PC-9 (cell line): ENCODE results near the gene HS6ST3.

ENCODE experiments used
- EZH2 ChIP-seq: fragments of 200-600 bp; sonication (generic); IDR thresholded peaks from 2 replicates; pipeline ENCODE4 v1.8.0; 2017; ENCODE audit warnings: antibody characterized with exemption, low read depth
- TF ChIP-seq, protein P1 (sequence below): fragments of 200-600 bp; sonication (generic); conservative IDR thresholded peaks from 2 replicates; pipeline ENCODE4 v1.6.1; 2017; ENCODE audit warnings: mixed run types, antibody characterized with exemption, mild to moderate bottlenecking, moderate library complexity

- TF ChIP-seq, protein P1, sequence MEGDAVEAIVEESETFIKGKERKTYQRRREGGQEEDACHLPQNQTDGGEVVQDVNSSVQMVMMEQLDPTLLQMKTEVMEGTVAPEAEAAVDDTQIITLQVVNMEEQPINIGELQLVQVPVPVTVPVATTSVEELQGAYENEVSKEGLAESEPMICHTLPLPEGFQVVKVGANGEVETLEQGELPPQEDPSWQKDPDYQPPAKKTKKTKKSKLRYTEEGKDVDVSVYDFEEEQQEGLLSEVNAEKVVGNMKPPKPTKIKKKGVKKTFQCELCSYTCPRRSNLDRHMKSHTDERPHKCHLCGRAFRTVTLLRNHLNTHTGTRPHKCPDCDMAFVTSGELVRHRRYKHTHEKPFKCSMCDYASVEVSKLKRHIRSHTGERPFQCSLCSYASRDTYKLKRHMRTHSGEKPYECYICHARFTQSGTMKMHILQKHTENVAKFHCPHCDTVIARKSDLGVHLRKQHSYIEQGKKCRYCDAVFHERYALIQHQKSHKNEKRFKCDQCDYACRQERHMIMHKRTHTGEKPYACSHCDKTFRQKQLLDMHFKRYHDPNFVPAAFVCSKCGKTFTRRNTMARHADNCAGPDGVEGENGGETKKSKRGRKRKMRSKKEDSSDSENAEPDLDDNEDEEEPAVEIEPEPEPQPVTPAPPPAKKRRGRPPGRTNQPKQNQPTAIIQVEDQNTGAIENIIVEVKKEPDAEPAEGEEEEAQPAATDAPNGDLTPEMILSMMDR: no peak
- TF ChIP-seq EZH2: no peak
These were observed 248.1 kb downstream of the HS6ST3 start for GRCh38 chr13:96338030-96338429.
